Calu3 (cell line): ENCODE data around the gene EYA4. TPM values are rescaled to one million over a fixed set of nuclear protein-coding genes. Genes with fewer than 3 reads are reported as not detected.

Experiments used
- BruUV-seq: library from RNA; stranded (reverse); fragments of 400-500 nt; replicated peaks from 2 replicates; lab custom pipeline; 2021; lab: Mats Ljungman, UMichigan
- CTCF ChIA-PET: fragments of 300-600 bp; sonication (Branson Sonifier 250); formaldehyde crosslinking; loops from one replicate; lab custom pipeline; 2022; ENCODE audit warnings: antibody characterized with exemption; lab: Charles Lee
- DNase-seq: peaks from one replicate; pipeline ENCODE4 v3.0.0; 2022
- H3K27ac Mint-ChIP-seq: one replicate; pipeline ENCODE4 v1.8.0; 2022; ENCODE audit warnings: mixed read lengths; ENCODE audit not compliant: unreplicated experiment
- H3K27me3 Mint-ChIP-seq: one replicate; pipeline ENCODE4 v1.8.0; 2022; ENCODE audit warnings: mixed read lengths; ENCODE audit not compliant: unreplicated experiment
- H3K36me3 Mint-ChIP-seq: one replicate; pipeline ENCODE4 v1.8.0; 2022; ENCODE audit warnings: mild to moderate bottlenecking, moderate library complexity, mixed read lengths; ENCODE audit not compliant: insufficient read depth, unreplicated experiment
- H3K4me1 Mint-ChIP-seq: one replicate; pipeline ENCODE4 v1.8.0; 2022; ENCODE audit warnings: mild to moderate bottlenecking, low read depth, mixed read lengths; ENCODE audit not compliant: unreplicated experiment
- H3K4me3 Mint-ChIP-seq: one replicate; pipeline ENCODE4 v1.8.0; 2022; ENCODE audit warnings: mild to moderate bottlenecking, low read depth, moderate library complexity, mixed read lengths; ENCODE audit not compliant: unreplicated experiment
- H3K9me3 Mint-ChIP-seq: one replicate; pipeline ENCODE4 v1.8.0; 2022; ENCODE audit warnings: low read depth, mixed read lengths; ENCODE audit not compliant: unreplicated experiment
- CTCF ChIP-seq: fragments of 200-600 bp; IDR thresholded peaks from one replicate; pipeline ENCODE4 v1.8.0; 2022; ENCODE audit warnings: antibody characterized with exemption; ENCODE audit not compliant: unreplicated experiment
- intact Hi-C: fragments of 100-400 bp; cut with micrococcal nuclease; formaldehyde crosslinking; loops from one replicate; pipeline ENCODE4 v1.10.0; 2022; ENCODE audit not compliant: unreplicated experiment
- total RNA-seq: library from RNA; stranded (reverse); gene quantifications from 2 replicates; pipeline ENCODE4 v1.2.3, GENCODE V29; 2022

EYA4 gene
- total RNA-seq, 1 experiment from 2014 or later: 55.1 TPM

- H3K36me3 Mint-ChIP-seq: no peaks in the 10 kb centered on the region
- H3K4me3 Mint-ChIP-seq: no peak overlapping the region
- BruUV-seq: no TSS peak
- intact Hi-C loops: no loop called here
- TF ChIP-seq CTCF: no peak
- H3K27me3 Mint-ChIP-seq: no peaks in the 10 kb centered on the region
- no peaks in the 10 kb centered on the region for H3K4me1 Mint-ChIP-seq
- H3K27ac Mint-ChIP-seq: no peak overlapping the region
- DNase-seq: no peak
- peaks cover 2% of the 10 kb centered on the region for H3K9me3 Mint-ChIP-seq
- CTCF ChIA-PET: no interaction called here
Observed at GRCh38 chr6:133206942-133207341, 34.2 kb upstream of the EYA4 start.

GRCh38 chr6:133207754-133208153, 33.4 kb upstream of the EYA4 start:
- DNase-seq: no peak
- CTCF ChIA-PET: interaction anchor here (1.5 kb wide), 1 partner anchor 12 kb away, joined by 4 read pairs; no protein-coding TSS in a partner anchor
- no peak for TF ChIP-seq CTCF
- intact Hi-C loops: no loop called here
- BruUV-seq: no TSS peak
- no peaks in the 10 kb centered on the region for H3K36me3 Mint-ChIP-seq
- H3K4me1 Mint-ChIP-seq: no peaks in the 10 kb centered on the region
- no peak overlapping the region for H3K4me3 Mint-ChIP-seq
- H3K27ac Mint-ChIP-seq: no peak overlapping the region
- no peaks in the 10 kb centered on the region for H3K27me3 Mint-ChIP-seq
- H3K9me3 Mint-ChIP-seq: peaks cover 2% of the 10 kb centered on the region

- BruUV-seq: no TSS peak
- H3K9me3 Mint-ChIP-seq: peaks cover 2% of the 10 kb centered on the region
- no peak overlapping the region for H3K4me3 Mint-ChIP-seq
- no peak for TF ChIP-seq CTCF
- no peaks in the 10 kb centered on the region for H3K27me3 Mint-ChIP-seq
- intact Hi-C loops: no loop called here
- no peaks in the 10 kb centered on the region for H3K36me3 Mint-ChIP-seq
- no peak for DNase-seq
- no peaks in the 10 kb centered on the region for H3K4me1 Mint-ChIP-seq
- CTCF ChIA-PET: interaction anchor here (1.5 kb wide), 1 partner anchor 13 kb away, joined by 4 read pairs; no protein-coding TSS in a partner anchor
- H3K27ac Mint-ChIP-seq: no peak overlapping the region
Observed at GRCh38 chr6:133208183-133208755, 32.9 kb upstream of the EYA4 start.

GRCh38 chr6:133214267-133214666, 26.9 kb upstream of the EYA4 start:
- CTCF ChIA-PET: no interaction called here
- BruUV-seq: no TSS peak
- Mint-ChIP-seq H3K4me1 (no peaks in the 10 kb centered on the region), H3K4me3 (no peak overlapping the region), H3K36me3 (no peaks in the 10 kb centered on the region), H3K9me3 (peaks cover 5% of the 10 kb centered on the region), H3K27ac (no peak overlapping the region), H3K27me3 (no peaks in the 10 kb centered on the region)
- no peak for DNase-seq
- TF ChIP-seq CTCF: no peak
- intact Hi-C loops: no loop called here
